22Rv1 (cell line): ENCODE results near the gene SPEF1.
"Not testable (repeated sequence)": the region's sequence is repeated elsewhere in the genome, so short reads cannot be mapped to it uniquely, and the experiment has no call there.

Experiments
- H3K27ac ChIP-seq: fragments of 450-650 bp; 2 replicates; pipeline ENCODE4 v1.5.1; 2017
- ZFX ChIP-seq: fragments of 450-650 bp; IDR thresholded peaks from 2 replicates; pipeline ENCODE4 v1.6.1; 2017; ENCODE audit warnings: antibody characterized with exemption, borderline replicate concordance
- TF ChIP-seq, protein P1 (sequence below): fragments of 450-650 bp; IDR thresholded peaks from 2 replicates; pipeline ENCODE4 v1.5.1; 2017; ENCODE audit warnings: mild to moderate bottlenecking

The SPEF1 gene

DNA sequence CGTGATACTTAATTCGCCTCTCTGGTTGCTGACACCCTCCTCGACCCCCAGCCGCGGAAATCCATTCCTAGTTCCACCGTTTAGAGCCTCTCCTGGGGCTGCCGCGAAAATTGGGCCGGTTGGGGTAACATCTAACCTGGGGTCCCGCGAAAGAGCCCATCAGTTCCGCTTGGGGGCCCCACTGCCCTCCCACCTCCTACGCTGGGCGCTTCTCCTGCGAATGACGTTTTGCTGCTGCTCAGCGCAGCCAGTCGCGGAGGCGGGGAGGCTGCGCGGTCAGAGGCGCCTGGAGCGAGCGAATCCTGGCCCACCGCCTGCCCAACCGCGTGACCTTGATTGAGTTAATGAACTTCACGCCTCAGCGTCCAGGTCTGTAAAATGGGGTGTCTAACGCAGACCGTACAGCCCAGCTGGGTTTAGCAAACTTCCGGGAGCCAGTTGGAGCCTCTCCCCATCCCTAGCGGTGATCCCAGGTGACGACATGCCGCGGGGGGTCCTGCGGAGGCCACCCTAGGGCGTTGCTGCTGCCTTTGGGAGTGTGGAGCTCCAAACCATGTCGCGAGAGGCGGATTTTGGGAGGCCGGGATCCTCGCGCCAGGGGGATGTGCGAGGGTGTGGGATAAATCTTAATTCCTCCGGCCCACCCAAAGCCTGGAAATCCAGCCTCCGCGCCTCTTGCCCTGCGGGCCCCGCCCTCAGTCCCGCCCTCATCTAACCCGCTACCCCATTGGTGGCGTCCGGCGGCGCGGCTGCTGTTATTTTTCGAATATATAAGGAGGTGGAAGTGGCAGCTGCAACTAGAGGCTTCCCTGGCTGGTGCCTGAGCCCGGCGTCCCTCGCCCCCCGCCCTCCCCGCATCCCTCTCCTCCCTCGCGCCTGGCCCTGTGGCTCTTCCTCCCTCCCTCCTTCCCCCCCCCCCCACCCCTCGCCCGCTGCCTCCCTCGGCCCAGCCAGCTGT lies 14.5 kb upstream of the SPEF1 start, which contains the start of gene CDC25B:
Gene CDC25B, plus strand, starts transcription at position 800 of the 958 bp plus-strand sequence. CDS start 222 bp downstream, outside the sequence.
- H3K27ac ChIP-seq: peak within 1 kb of the TSS; percentile 97
- TF ChIP-seq, protein P1, sequence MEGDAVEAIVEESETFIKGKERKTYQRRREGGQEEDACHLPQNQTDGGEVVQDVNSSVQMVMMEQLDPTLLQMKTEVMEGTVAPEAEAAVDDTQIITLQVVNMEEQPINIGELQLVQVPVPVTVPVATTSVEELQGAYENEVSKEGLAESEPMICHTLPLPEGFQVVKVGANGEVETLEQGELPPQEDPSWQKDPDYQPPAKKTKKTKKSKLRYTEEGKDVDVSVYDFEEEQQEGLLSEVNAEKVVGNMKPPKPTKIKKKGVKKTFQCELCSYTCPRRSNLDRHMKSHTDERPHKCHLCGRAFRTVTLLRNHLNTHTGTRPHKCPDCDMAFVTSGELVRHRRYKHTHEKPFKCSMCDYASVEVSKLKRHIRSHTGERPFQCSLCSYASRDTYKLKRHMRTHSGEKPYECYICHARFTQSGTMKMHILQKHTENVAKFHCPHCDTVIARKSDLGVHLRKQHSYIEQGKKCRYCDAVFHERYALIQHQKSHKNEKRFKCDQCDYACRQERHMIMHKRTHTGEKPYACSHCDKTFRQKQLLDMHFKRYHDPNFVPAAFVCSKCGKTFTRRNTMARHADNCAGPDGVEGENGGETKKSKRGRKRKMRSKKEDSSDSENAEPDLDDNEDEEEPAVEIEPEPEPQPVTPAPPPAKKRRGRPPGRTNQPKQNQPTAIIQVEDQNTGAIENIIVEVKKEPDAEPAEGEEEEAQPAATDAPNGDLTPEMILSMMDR: peak; percentile 21
- no peak for TF ChIP-seq ZFX

GRCh38 chr20:3794701-3795420 lies 13.6 kb upstream of the SPEF1 start:
- TF ChIP-seq, protein P1: no peak
- no peak for TF ChIP-seq ZFX
- peak overlapping the region; percentile 97 for H3K27ac ChIP-seq

DNA sequence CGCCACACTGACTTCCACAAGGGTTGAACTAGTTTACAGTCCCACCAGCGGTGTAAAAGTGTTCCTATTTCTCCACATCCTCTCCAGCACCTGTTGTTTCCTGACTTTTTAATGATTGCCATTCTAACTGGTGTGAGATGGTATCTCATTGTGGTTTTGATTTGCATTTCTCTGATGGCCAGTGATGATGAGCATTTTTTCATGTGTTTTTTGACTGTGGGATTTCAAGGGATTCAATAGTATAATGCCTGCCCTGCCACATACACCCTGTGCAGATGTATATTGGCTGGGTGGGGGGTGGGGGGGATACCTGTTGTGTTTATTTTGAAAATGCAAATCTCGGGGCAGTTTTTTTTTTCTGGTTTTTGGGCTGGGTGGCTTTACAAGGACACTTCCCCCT lies 12.9 kb upstream of the SPEF1 start:
- H3K27ac ChIP-seq: not testable (repeated sequence)

GRCh38 chr20:3789201-3789600 lies 8.0 kb upstream of the SPEF1 start:
- H3K27ac ChIP-seq: not testable (repeated sequence)

GRCh38 chr20:3788685-3789155 lies 7.5 kb upstream of the SPEF1 start:
- H3K27ac ChIP-seq: no peak overlapping the region
- no peak for TF ChIP-seq ZFX
- TF ChIP-seq, protein P1: no peak

GRCh38 chr20:3787324-3788014 lies 6.2 kb upstream of the SPEF1 start:
- TF ChIP-seq, protein P1: no peak
- TF ChIP-seq ZFX: no peak
- peak overlapping the region; percentile 80 for H3K27ac ChIP-seq

DNA sequence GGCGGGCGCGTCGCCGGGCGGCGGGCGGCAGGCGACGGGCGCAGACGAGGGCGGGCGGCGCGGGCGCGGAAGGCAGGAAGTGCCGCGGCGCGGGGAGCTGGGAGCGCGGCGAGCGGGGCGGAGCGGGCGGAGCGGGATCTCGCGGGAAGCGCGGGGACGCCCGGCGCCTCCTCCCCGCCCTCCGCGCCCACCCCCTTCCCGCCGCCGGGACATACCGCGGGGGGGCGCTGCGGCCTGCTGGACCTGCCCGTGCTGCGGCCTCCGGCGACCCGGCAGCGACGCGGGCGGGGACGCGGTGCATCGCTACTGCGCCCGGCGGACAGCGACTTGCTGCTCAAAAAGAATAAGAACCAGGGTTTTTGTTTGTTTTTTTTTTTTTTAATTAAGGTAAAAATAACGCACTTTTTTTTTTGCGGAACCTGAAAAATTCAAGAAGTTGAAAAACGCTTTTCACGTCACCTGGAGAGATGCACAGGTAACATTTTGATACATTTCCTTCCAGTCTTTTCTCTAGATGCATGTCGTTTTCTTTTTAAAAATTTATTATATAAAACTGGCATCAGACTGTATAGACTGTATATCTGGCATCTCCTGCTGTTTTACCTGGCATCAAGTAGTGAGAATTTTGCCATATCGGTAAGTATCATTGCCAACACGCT lies 5.5 kb upstream of the SPEF1 start, which contains the start of gene CENPB:
Gene CENPB, minus strand, starts transcription at position 76 of the 659 bp plus-strand sequence. CDS start 257 bp downstream, outside the sequence.
- peak within 1 kb of the TSS; percentile 80 for H3K27ac ChIP-seq
- TF ChIP-seq ZFX: no peak
- TF ChIP-seq, protein P1: peak; percentile 97
